ES-I3 (cell line): ENCODE measurements around the gene C11orf68.
A peak's percentile ranks its signal among the peaks of the same experiment; 100 is the strongest.

Source experiments
- H3K36me3 ChIP-seq: 2 replicates; pipeline ENCODE4 v1.6.1; 2013; ENCODE audit warnings: mild to moderate bottlenecking, low read length, control low read depth, moderate library complexity; ENCODE audit not compliant: insufficient read depth
- H3K4me1 ChIP-seq: 2 replicates; pipeline ENCODE4 v1.6.1; 2013; ENCODE audit warnings: mild to moderate bottlenecking, control low read depth, low read length; ENCODE audit not compliant: insufficient read depth
- H3K9ac ChIP-seq: 2 replicates; pipeline ENCODE4 v1.6.1; 2013; ENCODE audit warnings: low read depth, mild to moderate bottlenecking, low read length, moderate library complexity
- H3K9me3 ChIP-seq: 2 replicates; pipeline ENCODE4 v1.6.1; 2013; ENCODE audit warnings: mild to moderate bottlenecking, low read length, moderate library complexity; ENCODE audit not compliant: control insufficient read depth, insufficient read depth

The C11orf68 gene

GRCh38 chr11:65915101-65915820 lies 3.6 kb downstream of the C11orf68 start:
- Histone ChIP-seq H3K9me3 (no peaks in the 10 kb centered on the region), H3K4me1 (peaks cover 27% of the 10 kb centered on the region; the same call in 1 of the 2 replicates), H3K36me3 (no peaks in the 10 kb centered on the region), H3K9ac (peak overlapping the region; percentile 28; the same call in 1 of the 2 replicates)

- H3K4me1 ChIP-seq = peaks cover 27% of the 10 kb centered on the region; the same call in 1 of the 2 replicates
- H3K9ac ChIP-seq = no peak overlapping the region
Measured at GRCh38 chr11:65912845-65913244, 6.0 kb downstream of the C11orf68 start.

GRCh38 chr11:65911682-65912568 lies 6.9 kb downstream of the C11orf68 start:
- H3K4me1 ChIP-seq = peaks cover 27% of the 10 kb centered on the region; the same call in 1 of the 2 replicates
- no peaks in the 10 kb centered on the region for H3K9me3 ChIP-seq
- no peaks in the 10 kb centered on the region for H3K36me3 ChIP-seq
- no peak overlapping the region for H3K9ac ChIP-seq

More at GRCh38 chr11:65912845-65913244, 6.0 kb downstream of the C11orf68 start:
- no peaks in the 10 kb centered on the region for H3K36me3 ChIP-seq
- H3K9me3 ChIP-seq = no peaks in the 10 kb centered on the region

GRCh38 chr11:65907878-65908277 lies 11.0 kb downstream of the C11orf68 start:
- Histone ChIP-seq H3K36me3 (no peaks in the 10 kb centered on the region), H3K4me1 (peaks cover 19% of the 10 kb centered on the region; the same call in 1 of the 2 replicates), H3K9me3 (no peaks in the 10 kb centered on the region), H3K9ac (no peak overlapping the region)

- no peak overlapping the region for H3K9ac ChIP-seq
- peaks cover 16% of the 10 kb centered on the region for H3K4me1 ChIP-seq
- H3K36me3 ChIP-seq = no peaks in the 10 kb centered on the region
- H3K9me3 ChIP-seq = no peaks in the 10 kb centered on the region
Measured at GRCh38 chr11:65906602-65907001, 12.3 kb downstream of the C11orf68 start.

GRCh38 chr11:65903715-65904114 lies 15.1 kb downstream of the C11orf68 start:
- Histone ChIP-seq H3K4me1 (peaks cover 16% of the 10 kb centered on the region), H3K9ac (no peak overlapping the region), H3K36me3 (no peaks in the 10 kb centered on the region), H3K9me3 (no peaks in the 10 kb centered on the region)

- Histone ChIP-seq H3K9me3 (no peaks in the 10 kb centered on the region), H3K9ac (no peak overlapping the region), H3K4me1 (peaks cover 16% of the 10 kb centered on the region), H3K36me3 (no peaks in the 10 kb centered on the region)
Measured at GRCh38 chr11:65903068-65903481, 15.8 kb downstream of the C11orf68 start.

- Histone ChIP-seq H3K9ac (peak overlapping the region; percentile 7; the same call in 1 of the 2 replicates), H3K36me3 (peaks cover 3% of the 10 kb centered on the region; the same call in 1 of the 2 replicates), H3K9me3 (no peaks in the 10 kb centered on the region), H3K4me1 (peaks cover 16% of the 10 kb centered on the region)
Measured at GRCh38 chr11:65900899-65901180, 18.0 kb downstream of the C11orf68 start.

- no peaks in the 10 kb centered on the region for H3K9me3 ChIP-seq
- peak within 1 kb of the TSS; percentile 87 for H3K9ac ChIP-seq
- peaks cover 5% of the 10 kb centered on the region; the same call in 1 of the 2 replicates for H3K36me3 ChIP-seq
- peaks cover 16% of the 10 kb centered on the region for H3K4me1 ChIP-seq
Measured at GRCh38 chr11:65900125-65900898, 18.6 kb downstream of the C11orf68 start, which contains the start of gene FOSL1. Gene FOSL1 (minus strand): TSS chr11:65900388. CDS start chr11:65900339, 49 bp downstream.

- Histone ChIP-seq H3K4me1 (peaks cover 16% of the 10 kb centered on the region), H3K9me3 (no peaks in the 10 kb centered on the region), H3K36me3 (peaks cover 5% of the 10 kb centered on the region; the same call in 1 of the 2 replicates), H3K9ac (peak overlapping the region; percentile 87)
Measured at GRCh38 chr11:65899356-65900124, 19.3 kb downstream of the C11orf68 start.

- Histone ChIP-seq H3K9me3 (no peaks in the 10 kb centered on the region), H3K4me1 (peaks cover 14% of the 10 kb centered on the region), H3K9ac (peak overlapping the region; percentile 87), H3K36me3 (peaks cover 5% of the 10 kb centered on the region; the same call in 1 of the 2 replicates)
Measured at GRCh38 chr11:65898656-65899355, 20.1 kb downstream of the C11orf68 start.

GRCh38 chr11:65897020-65897471 lies 21.8 kb downstream of the C11orf68 start:
- Histone ChIP-seq H3K9me3 (no peaks in the 10 kb centered on the region), H3K9ac (no peak overlapping the region), H3K36me3 (peaks cover 5% of the 10 kb centered on the region; the same call in 1 of the 2 replicates), H3K4me1 (peaks cover under 1% of the 10 kb centered on the region; the same call in 1 of the 2 replicates)
